Lower leg skin (tissue), 3 donors: ENCODE data around the gene BBOX1.

Experiments used
- CTCF ChIP-seq, 3 donors: fragments of 450-650 bp; IDR thresholded peaks; one replicate each; pipeline ENCODE4 v1.5.1; 2016; ENCODE audit warnings: antibody characterized with exemption in 3 of 3, mild to moderate bottlenecking in 3 of 3, moderate library complexity in 2 of 3
- POLR2A ChIP-seq, 2 donors: fragments of 450-650 bp; IDR thresholded peaks; one replicate each; pipeline ENCODE4 v1.6.1; 2016 to 2017; ENCODE audit warnings: antibody characterized with exemption in 2 of 2, mild to moderate bottlenecking in 1 of 2, moderate library complexity in 1 of 2

GRCh38 chr11:27171376-27171958, 130.9 kb downstream of the BBOX1 start:
- TF ChIP-seq CTCF (IDR thresholded peaks at IDR 0.05) (no peak), POLR2A (IDR thresholded peaks at IDR 0.05) (no peak)
